Liver (tissue), 3 donors: ENCODE measurements around the gene ZNF273.

Source experiments
- CTCF ChIP-seq: fragments of 150-350 bp; IDR thresholded peaks from 2 replicates; pipeline ENCODE4 v1.5.1; 2017; ENCODE audit warnings: improper control_type of control experiment, low read depth, low read length; ENCODE audit not compliant: missing input control
- FOXA1 ChIP-seq: IDR thresholded peaks from 2 replicates; pipeline ENCODE4 v1.6.1; 2016; ENCODE audit warnings: antibody characterized with exemption
- GABPA ChIP-seq, 2 donors: IDR thresholded peaks in 1 of 2; conservative IDR thresholded peaks in 1 of 2; 2 replicates each; pipeline ENCODE4 v1.6.1; 2016; ENCODE audit warnings: antibody characterized with exemption in 2 of 2, mild to moderate bottlenecking in 1 of 2, moderate library complexity in 1 of 2
- JUND ChIP-seq, 2 donors: IDR thresholded peaks; 2 replicates each; pipeline ENCODE4 v1.6.1; 2016; ENCODE audit warnings: antibody characterized with exemption in 2 of 2
- RXRA ChIP-seq, 2 donors: IDR thresholded peaks; 2 replicates each; pipeline ENCODE4 v1.6.1; 2017 to 2018; ENCODE audit warnings: antibody characterized with exemption in 2 of 2, mild to moderate bottlenecking in 1 of 2
- ZBTB33 ChIP-seq: IDR thresholded peaks from 2 replicates; pipeline ENCODE4 v1.6.1; 2016; ENCODE audit warnings: antibody characterized with exemption
- donor health status: healthy.
- donor health status: healthy.

- no peak for TF ChIP-seq FOXA1
- no peak for TF ChIP-seq CTCF
- TF ChIP-seq RXRA (IDR thresholded peaks at IDR 0.05): no peak
- no peak for TF ChIP-seq ZBTB33
- TF ChIP-seq GABPA (IDR thresholded peaks at IDR 0.05 in 1 of 2, conservative IDR thresholded peaks at IDR 0.05 in 1 of 2): no peak
- TF ChIP-seq JUND (IDR thresholded peaks at IDR 0.05): no peak
Observed at GRCh38 chr7:64892666-64893309, 10.3 kb upstream of the ZNF273 start.
